Naive thymus-derived CD4-positive, alpha-beta T cell (primary cell): ENCODE data around the gene ZNF775. TPM values are rescaled to one million over a fixed set of nuclear protein-coding genes. Genes with fewer than 3 reads are reported as not detected.
A peak's percentile ranks its signal among the peaks of the same experiment; 100 is the strongest.

Experiments used
- ATAC-seq: fragments of 150-1000 bp; cut with Tn5 transposase; 2 replicates; pipeline ENCODE4 v1.10.0; 2021; ENCODE audit warnings: mild to moderate bottlenecking, moderate library complexity
- CTCF ChIA-PET: fragments of 350-600 bp; sonication (Branson Sonifier 250); formaldehyde crosslinking; loops from one replicate; lab custom pipeline; 2021; ENCODE audit warnings: antibody characterized with exemption; lab: Charles Lee
- POLR2A ChIA-PET: fragments of 350-600 bp; sonication (Branson Sonifier 250); formaldehyde crosslinking; loops from one replicate; lab custom pipeline; 2021; ENCODE audit warnings: antibody characterized with exemption, inconsistent platforms; lab: Charles Lee
- DNase-seq, 9 donors: peaks; one replicate each; pipeline versions ENCODE4 v3.0.0 to v3.0.0-alpha.2; 2020 to 2022; ENCODE audit warnings: mixed read lengths in 1 of 9
- H3K27ac ChIP-seq: one replicate; pipeline ENCODE4 v1.7.0; 2013; ENCODE audit warnings: mild to moderate bottlenecking, low read depth, low read length, moderate library complexity
- H3K27me3 ChIP-seq, 2 donors: one replicate each; pipeline ENCODE4 v1.7.0; 2013; ENCODE audit warnings: low read length in 2 of 2, mild to moderate bottlenecking in 2 of 2, moderate library complexity in 2 of 2; ENCODE audit not compliant: control insufficient read depth in 2 of 2, insufficient read depth in 2 of 2
- H3K36me3 ChIP-seq, 3 experiments: 1 replicate in 2 of 3; 2 replicates in 1 of 3; pipeline ENCODE4 v1.7.0; 2013; ENCODE audit warnings: low read length in 3 of 3, mild to moderate bottlenecking in 3 of 3, moderate library complexity in 1 of 3; ENCODE audit not compliant: insufficient read depth in 3 of 3, control insufficient read depth in 2 of 3
- H3K4me1 ChIP-seq, 2 donors: one replicate each; pipeline ENCODE4 v1.7.0; 2013; ENCODE audit warnings: low read length in 2 of 2, mild to moderate bottlenecking in 2 of 2, moderate library complexity in 1 of 2; ENCODE audit not compliant: control insufficient read depth in 2 of 2, insufficient read depth in 2 of 2
- H3K4me3 ChIP-seq: 2 replicates; pipeline ENCODE4 v1.7.0; 2013; ENCODE audit warnings: mild to moderate bottlenecking, low read length
- H3K9me3 ChIP-seq, 3 experiments: 1 replicate in 2 of 3; 2 replicates in 1 of 3; pipeline ENCODE4 v1.7.0; 2013; ENCODE audit warnings: low read length in 3 of 3; ENCODE audit not compliant: control insufficient read depth in 2 of 3
- H3K27ac Mint-ChIP-seq, 9 donors: one replicate each; pipeline ENCODE4 v1.8.0; 2020 to 2022; ENCODE audit warnings: mixed read lengths in 9 of 9, mild to moderate bottlenecking in 8 of 9, moderate library complexity in 5 of 9, inconsistent platforms in 2 of 9
- H3K27me3 Mint-ChIP-seq, 5 donors: one replicate each; pipeline ENCODE4 v1.8.0; 2021 to 2022; ENCODE audit warnings: mixed read lengths in 5 of 5, mild to moderate bottlenecking in 1 of 5
- H3K36me3 Mint-ChIP-seq, 5 donors: one replicate each; pipeline ENCODE4 v1.8.0; 2020 to 2022; ENCODE audit warnings: mixed read lengths in 5 of 5, mild to moderate bottlenecking in 3 of 5, inconsistent platforms in 1 of 5
- H3K4me1 Mint-ChIP-seq, 7 donors: one replicate each; pipeline ENCODE4 v1.8.0; 2020 to 2022; ENCODE audit warnings: mixed read lengths in 7 of 7, mild to moderate bottlenecking in 3 of 7, inconsistent platforms in 1 of 7
- H3K4me3 Mint-ChIP-seq, 10 donors: one replicate each; pipeline ENCODE4 v1.8.0; 2020 to 2022; ENCODE audit warnings: mild to moderate bottlenecking in 10 of 10, mixed read lengths in 10 of 10, moderate library complexity in 6 of 10, inconsistent platforms in 2 of 10
- H3K9me3 Mint-ChIP-seq, 11 donors: one replicate each; pipeline ENCODE4 v1.8.0; 2020 to 2022; ENCODE audit warnings: mixed read lengths in 11 of 11, mild to moderate bottlenecking in 4 of 11, inconsistent platforms in 1 of 11, moderate library complexity in 1 of 11
- intact Hi-C, 2 donors: fragments of 100-400 bp; cut with micrococcal nuclease; formaldehyde crosslinking; loops; one replicate each; pipeline ENCODE4 v1.15.1; 2023
- polyA plus RNA-seq, 2 donors: library from polyadenylated mRNA; unstranded; fragments of 300-500 nt; fragmentation: Illumina TruSeq; gene quantifications; one replicate each; pipeline ENCODE4 v1.2.3, GENCODE V29; 2021
- total RNA-seq, 6 experiments: library from RNA in 5 of 6; stranded (reverse) in 5 of 6; gene quantifications; 1 replicate in 5 of 6; 2 replicates in 1 of 6; pipeline ENCODE4 v1.2.3 and lab custom pipeline; 2021 to 2026

The ZNF775 gene
- total and polyA plus RNA-seq, 7 experiments from 2014 or later, result 1.1 to 7.4 (median 4.3) TPM

- no peaks in the 10 kb centered on the region for H3K9me3 ChIP-seq
- no peaks in the 10 kb centered on the region for H3K27me3 ChIP-seq
- DNase-seq (no peak), ATAC-seq (no peak)
- H3K27me3 Mint-ChIP-seq, result no peaks in the 10 kb centered on the region
- peaks cover 0 to 20% (median 5%) of the 10 kb centered on the region in 5 donors for H3K36me3 Mint-ChIP-seq
- no peak overlapping the region for H3K4me3 ChIP-seq
- ChIA-PET POLR2A (interaction anchor here (2.1 to 2.4 kb wide), 4 partner anchors 7 to 31 kb away, joined by 8 to 35 read pairs (median 11); partner anchors contain the start of gene REPIN1), CTCF (interaction anchor here (0.8 kb wide), 1 partner anchor 23 kb away, joined by 5 read pairs; no protein-coding TSS in a partner anchor)
- peak overlapping the region in 6 of 10 donors; percentile 19 to 71 (median 45) for H3K4me3 Mint-ChIP-seq
- peaks cover 4 to 30% of the 10 kb centered on the region in 2 donors for H3K4me1 ChIP-seq
- H3K4me1 Mint-ChIP-seq, result peaks cover 30 to 70% (median 58%) of the 10 kb centered on the region in 7 donors
- H3K27ac Mint-ChIP-seq, result peak overlapping the region; percentile 39 to 94 (median 90)
- peak overlapping the region; percentile 48 for H3K27ac ChIP-seq
- H3K36me3 ChIP-seq, result peaks cover 0 to 24% (median 2%) of the 10 kb centered on the region in 3 experiments
- no peaks in the 10 kb centered on the region for H3K9me3 Mint-ChIP-seq
- intact Hi-C loops, result loop anchor here in 1 of 2 donors (5.0 kb wide), 2 partner anchors 706 to 966 kb away; partner anchors contain the start of genes FASTK, NUB1 and TMUB1
Measured at GRCh38 chr7:150376560-150376959, 2.6 kb upstream of the ZNF775 start.

GRCh38 chr7:150377196-150377595, 1.9 kb upstream of the ZNF775 start:
- peaks cover 4 to 30% of the 10 kb centered on the region in 2 donors for H3K4me1 ChIP-seq
- intact Hi-C loops, result loop anchor here in 1 of 2 donors (5.0 kb wide), 2 partner anchors 705 to 965 kb away; partner anchors contain the start of genes FASTK, NUB1 and TMUB1

GRCh38 chr7:150377635-150378034, 1.5 kb upstream of the ZNF775 start:
- Mint-ChIP-seq H3K27me3 (no peaks in the 10 kb centered on the region), H3K27ac (peak overlapping the region; percentile 51 to 95 (median 86)), H3K4me3 (peak overlapping the region; percentile 54 to 91 (median 86)), H3K4me1 (peaks cover 30 to 68% (median 58%) of the 10 kb centered on the region in 7 donors), H3K9me3 (no peaks in the 10 kb centered on the region), H3K36me3 (peaks cover 0 to 17% (median 5%) of the 10 kb centered on the region in 5 donors)
- intact Hi-C loops, result loop anchor here (2.0 to 5.0 kb wide), 4 partner anchors 55 to 965 kb away; partner anchors contain the start of genes ACTR3C (in 2 of the 2), LRRC61 (in 2 of the 2), FASTK (in 1 of the 2) and NUB1 (in 1 of the 2)
- Histone ChIP-seq H3K4me1 (peaks cover 4 to 30% of the 10 kb centered on the region in 2 donors), H3K27ac (peak overlapping the region; percentile 91), H3K4me3 (no peak overlapping the region), H3K9me3 (no peaks in the 10 kb centered on the region), H3K27me3 (no peaks in the 10 kb centered on the region), H3K36me3 (peaks cover 0 to 16% (median 2%) of the 10 kb centered on the region in 3 experiments)
- ChIA-PET CTCF (interaction anchor here (0.9 to 1.5 kb wide), 4 partner anchors 9 to 28 kb away, joined by 3 to 4 read pairs (median 3); partner anchors contain the start of gene REPIN1), POLR2A (interaction anchor here (0.6 to 2.4 kb wide), 11 partner anchors 9 to 849 kb away, joined by 3 to 35 read pairs (median 7); partner anchors contain the start of genes ABCF2, GIMAP4 and REPIN1)
- ATAC-seq, result no peak
- no peak for DNase-seq

More at GRCh38 chr7:150377196-150377595, 1.9 kb upstream of the ZNF775 start:
- Histone ChIP-seq H3K36me3 (peaks cover 0 to 20% (median 2%) of the 10 kb centered on the region in 3 experiments), H3K9me3 (no peaks in the 10 kb centered on the region), H3K27ac (no peak overlapping the region), H3K27me3 (no peaks in the 10 kb centered on the region), H3K4me3 (no peak overlapping the region)
- CTCF ChIA-PET, result interaction anchor here (0.9 to 1.5 kb wide), 2 partner anchors 9 to 20 kb away, joined by 3 to 4 read pairs; partner anchors contain the start of gene REPIN1
- ATAC-seq (no peak), DNase-seq (no peak)
- no peaks in the 10 kb centered on the region for H3K9me3 Mint-ChIP-seq
- peak overlapping the region in 8 of 10 donors; percentile 54 to 91 (median 84) for H3K4me3 Mint-ChIP-seq
- peaks cover 30 to 70% (median 58%) of the 10 kb centered on the region in 7 donors for H3K4me1 Mint-ChIP-seq
- H3K27me3 Mint-ChIP-seq, result no peaks in the 10 kb centered on the region
- peak overlapping the region in 8 of 9 donors; percentile 51 to 95 (median 88) for H3K27ac Mint-ChIP-seq
- POLR2A ChIA-PET, result interaction anchor here (1.1 to 2.4 kb wide), 7 partner anchors 8 to 293 kb away, joined by 3 to 35 read pairs (median 8); partner anchors contain the start of gene REPIN1
- H3K36me3 Mint-ChIP-seq, result peaks cover 0 to 20% (median 5%) of the 10 kb centered on the region in 5 donors

- peaks cover 35 to 64% (median 53%) of the 10 kb centered on the region in 7 donors for H3K4me1 Mint-ChIP-seq
- DNase-seq, result peak in 6 of 9 donors; percentile 22 to 41 (median 38)
- ChIA-PET POLR2A (interaction anchor here (0.6 to 2.4 kb wide), 14 partner anchors 9 to 849 kb away, joined by 3 to 35 read pairs (median 4); partner anchors contain the start of genes ABCF2, ACTR3C, GIMAP4 and LRRC61), CTCF (interaction anchor here (0.9 to 1.5 kb wide), 4 partner anchors 10 to 28 kb away, joined by 3 to 4 read pairs (median 3); partner anchors contain the start of gene REPIN1)
- H3K4me3 ChIP-seq, result peak overlapping the region; percentile 68
- no peaks in the 10 kb centered on the region for H3K9me3 Mint-ChIP-seq
- H3K4me1 ChIP-seq, result peaks cover 4 to 30% of the 10 kb centered on the region in 2 donors
- no peak for ATAC-seq
- peaks cover 0 to 13% (median 5%) of the 10 kb centered on the region in 5 donors for H3K36me3 Mint-ChIP-seq
- peaks cover 0 to 9% (median 0%) of the 10 kb centered on the region in 3 experiments for H3K36me3 ChIP-seq
- peak overlapping the region; percentile 75 to 91 (median 86) for H3K4me3 Mint-ChIP-seq
- no peaks in the 10 kb centered on the region for H3K27me3 ChIP-seq
- H3K27ac Mint-ChIP-seq, result peak overlapping the region; percentile 51 to 95 (median 86)
- no peaks in the 10 kb centered on the region for H3K9me3 ChIP-seq
- peak overlapping the region; percentile 91 for H3K27ac ChIP-seq
- H3K27me3 Mint-ChIP-seq, result no peaks in the 10 kb centered on the region
- intact Hi-C loops, result loop anchor here (2.0 to 5.0 kb wide), 4 partner anchors 55 to 964 kb away; partner anchors contain the start of genes ACTR3C (in 2 of the 2), LRRC61 (in 2 of the 2), FASTK (in 1 of the 2) and NUB1 (in 1 of the 2)
Measured at GRCh38 chr7:150378115-150378852, 846 bp upstream of the ZNF775 start.

- Mint-ChIP-seq H3K9me3 (no peaks in the 10 kb centered on the region), H3K27ac (peak overlapping the region; percentile 61 to 90 (median 74)), H3K27me3 (no peaks in the 10 kb centered on the region), H3K4me3 (peak overlapping the region; percentile 84 to 95 (median 90)), H3K4me1 (peaks cover 31 to 51% (median 45%) of the 10 kb centered on the region in 7 donors), H3K36me3 (peaks cover 0 to 2% (median 0%) of the 10 kb centered on the region in 5 donors)
- intact Hi-C loops, result loop anchor here (1.0 to 5.0 kb wide), 9 partner anchors 10 to 963 kb away; partner anchors contain the start of genes ACTR3C (in 2 of the 2), LRRC61 (in 2 of the 2), FASTK (in 1 of the 2) and NUB1 (in 1 of the 2)
- H3K4me1 ChIP-seq, result peaks cover 4 to 30% of the 10 kb centered on the region in 2 donors
- H3K27me3 ChIP-seq, result no peaks in the 10 kb centered on the region
- H3K4me3 ChIP-seq, result peak overlapping the region; percentile 68
- no peaks in the 10 kb centered on the region for H3K9me3 ChIP-seq
- ChIA-PET POLR2A (interaction anchor here (1.3 to 1.5 kb wide), 3 partner anchors 10 to 22 kb away, joined by 3 to 7 read pairs (median 4); partner anchors contain the start of gene REPIN1), CTCF (no interaction called here)
- DNase-seq (peak in 1 of 9 donors; percentile 24), ATAC-seq (no peak)
- H3K27ac ChIP-seq, result peak overlapping the region; percentile 91
- no peaks in the 10 kb centered on the region for H3K36me3 ChIP-seq
Measured at GRCh38 chr7:150379441-150380379, 580 bp downstream of the ZNF775 start.
